Glutamatergic neuron (in vitro differentiated cells): Measurements from ENCODE around the gene GNAQ. TPM values are rescaled to one million over a fixed set of nuclear protein-coding genes. Genes with fewer than 3 reads are reported as not detected.

Experiments used
- DNase-seq: peaks from one replicate; pipeline ENCODE4 v3.0.0; 2022
- H3K27ac Mint-ChIP-seq: one replicate; pipeline ENCODE4 v1.8.0; 2020; ENCODE audit warnings: mild to moderate bottlenecking, mixed read lengths, inconsistent platforms; ENCODE audit not compliant: unreplicated experiment
- H3K27me3 Mint-ChIP-seq: one replicate; pipeline ENCODE4 v1.8.0; 2020; ENCODE audit warnings: mild to moderate bottlenecking, moderate library complexity, mixed read lengths, inconsistent platforms; ENCODE audit not compliant: unreplicated experiment
- H3K36me3 Mint-ChIP-seq: one replicate; pipeline ENCODE4 v1.8.0; 2020; ENCODE audit warnings: mild to moderate bottlenecking, mixed read lengths, inconsistent platforms; ENCODE audit not compliant: unreplicated experiment
- H3K4me1 Mint-ChIP-seq: one replicate; pipeline ENCODE4 v1.8.0; 2020; ENCODE audit warnings: mild to moderate bottlenecking, low read depth, mixed read lengths, inconsistent platforms; ENCODE audit not compliant: unreplicated experiment
- H3K4me3 Mint-ChIP-seq: one replicate; pipeline ENCODE4 v1.8.0; 2020; ENCODE audit warnings: mild to moderate bottlenecking, mixed read lengths, inconsistent platforms; ENCODE audit not compliant: unreplicated experiment
- H3K9me3 Mint-ChIP-seq: one replicate; pipeline ENCODE4 v1.8.0; 2020; ENCODE audit warnings: mild to moderate bottlenecking, moderate library complexity, mixed read lengths, inconsistent platforms; ENCODE audit not compliant: unreplicated experiment
- total RNA-seq: library from RNA; stranded (reverse); fragmentation: NEBNext Ultra II Directional; extraction: Animal tissue kit (Norgen Biotek cat#: 25700); gene quantifications from one replicate; pipeline ENCODE4 v1.2.1, GENCODE V29; 2021; ENCODE audit not compliant: unreplicated experiment
- TF ChIP-seq, protein P1 (sequence below): fragments of 200-600 bp; sonication (generic); IDR thresholded peaks from one replicate; pipeline ENCODE4 v1.5.0; 2021; ENCODE audit not compliant: partially characterized antibody, unreplicated experiment

GNAQ gene
- total RNA-seq, 1 donor from 2014 or later, result 72.8 TPM

DNA sequence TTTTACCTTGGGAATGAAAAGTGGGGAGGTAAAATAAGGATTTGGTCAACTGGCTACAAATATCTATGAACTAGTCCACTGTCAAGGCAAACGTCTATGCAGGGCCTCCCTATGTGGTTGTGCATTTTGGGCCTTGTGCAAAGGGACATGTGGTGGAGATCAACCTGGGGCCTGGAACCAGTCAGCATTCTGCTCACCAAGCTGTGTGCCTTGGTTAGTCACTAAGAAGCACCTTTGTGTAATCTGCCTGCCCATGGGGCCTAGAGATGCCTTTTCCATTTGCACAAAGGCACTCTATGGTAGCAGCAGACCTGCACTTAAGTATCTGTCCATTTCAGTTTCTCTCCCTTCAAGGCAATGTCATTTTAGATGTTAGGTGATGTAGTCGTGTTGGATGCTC is 184.0 kb downstream of the GNAQ start:
- H3K27ac Mint-ChIP-seq, result no peak overlapping the region
- no peaks in the 10 kb centered on the region for H3K36me3 Mint-ChIP-seq
- no peak for DNase-seq
- no peaks in the 10 kb centered on the region for H3K27me3 Mint-ChIP-seq
- H3K4me1 Mint-ChIP-seq, result peaks cover 26% of the 10 kb centered on the region
- H3K4me3 Mint-ChIP-seq, result no peak overlapping the region
- TF ChIP-seq, protein P1, sequence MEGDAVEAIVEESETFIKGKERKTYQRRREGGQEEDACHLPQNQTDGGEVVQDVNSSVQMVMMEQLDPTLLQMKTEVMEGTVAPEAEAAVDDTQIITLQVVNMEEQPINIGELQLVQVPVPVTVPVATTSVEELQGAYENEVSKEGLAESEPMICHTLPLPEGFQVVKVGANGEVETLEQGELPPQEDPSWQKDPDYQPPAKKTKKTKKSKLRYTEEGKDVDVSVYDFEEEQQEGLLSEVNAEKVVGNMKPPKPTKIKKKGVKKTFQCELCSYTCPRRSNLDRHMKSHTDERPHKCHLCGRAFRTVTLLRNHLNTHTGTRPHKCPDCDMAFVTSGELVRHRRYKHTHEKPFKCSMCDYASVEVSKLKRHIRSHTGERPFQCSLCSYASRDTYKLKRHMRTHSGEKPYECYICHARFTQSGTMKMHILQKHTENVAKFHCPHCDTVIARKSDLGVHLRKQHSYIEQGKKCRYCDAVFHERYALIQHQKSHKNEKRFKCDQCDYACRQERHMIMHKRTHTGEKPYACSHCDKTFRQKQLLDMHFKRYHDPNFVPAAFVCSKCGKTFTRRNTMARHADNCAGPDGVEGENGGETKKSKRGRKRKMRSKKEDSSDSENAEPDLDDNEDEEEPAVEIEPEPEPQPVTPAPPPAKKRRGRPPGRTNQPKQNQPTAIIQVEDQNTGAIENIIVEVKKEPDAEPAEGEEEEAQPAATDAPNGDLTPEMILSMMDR, result no peak
- H3K9me3 Mint-ChIP-seq, result peaks cover 5% of the 10 kb centered on the region

DNA sequence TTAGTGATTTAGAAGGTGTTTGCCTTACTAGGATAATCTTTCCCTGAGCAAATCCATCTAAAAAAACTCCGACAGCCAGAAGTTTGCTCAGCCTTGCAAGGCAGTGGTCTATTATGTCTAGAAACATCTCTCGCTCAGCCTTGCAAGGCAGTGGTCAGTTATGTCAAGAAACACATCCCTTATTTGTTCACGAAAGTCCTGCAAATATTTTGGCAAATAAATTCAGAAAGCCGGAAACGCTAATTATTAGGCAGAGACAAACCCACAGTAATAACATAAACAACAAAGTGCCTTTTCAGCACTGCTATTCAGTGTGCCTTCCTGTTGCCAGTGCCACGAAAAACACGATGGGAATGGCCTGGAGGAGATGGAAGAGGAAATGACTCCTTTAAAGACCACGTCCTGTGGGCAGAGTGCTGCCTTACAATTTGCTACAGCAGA is 184.5 kb downstream of the GNAQ start:
- no peaks in the 10 kb centered on the region for H3K36me3 Mint-ChIP-seq
- H3K9me3 Mint-ChIP-seq, result peaks cover 5% of the 10 kb centered on the region
- H3K4me3 Mint-ChIP-seq, result no peak overlapping the region
- peaks cover 27% of the 10 kb centered on the region for H3K4me1 Mint-ChIP-seq
- H3K27ac Mint-ChIP-seq, result no peak overlapping the region
- no peak for DNase-seq
- H3K27me3 Mint-ChIP-seq, result no peaks in the 10 kb centered on the region
- TF ChIP-seq, protein P1, result no peak

- no peaks in the 10 kb centered on the region for H3K27me3 Mint-ChIP-seq
- H3K4me1 Mint-ChIP-seq, result peaks cover 27% of the 10 kb centered on the region
- TF ChIP-seq, protein P1, result no peak
- H3K27ac Mint-ChIP-seq, result no peak overlapping the region
- no peak overlapping the region for H3K4me3 Mint-ChIP-seq
- DNase-seq, result no peak
- H3K9me3 Mint-ChIP-seq, result peaks cover 5% of the 10 kb centered on the region
- no peaks in the 10 kb centered on the region for H3K36me3 Mint-ChIP-seq
Observed at GRCh38 chr9:77844415-77844814, 187.2 kb downstream of the GNAQ start.

DNA sequence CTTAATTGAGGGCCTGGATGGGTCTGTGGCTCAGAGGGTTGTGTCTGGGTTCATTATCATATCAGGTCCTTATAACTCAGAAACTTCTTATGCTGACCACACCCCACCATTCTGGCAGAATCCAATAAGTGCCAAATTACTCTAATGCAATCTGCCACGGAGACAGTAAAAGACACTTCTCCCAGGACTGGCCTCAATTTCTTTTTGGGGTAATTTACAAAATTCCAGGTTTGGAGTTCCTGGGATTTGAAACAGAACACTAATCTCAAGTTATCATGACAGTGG is 187.8 kb downstream of the GNAQ start:
- Mint-ChIP-seq H3K4me1 (peaks cover 28% of the 10 kb centered on the region), H3K27ac (no peak overlapping the region), H3K9me3 (peaks cover 5% of the 10 kb centered on the region), H3K36me3 (no peaks in the 10 kb centered on the region), H3K27me3 (no peaks in the 10 kb centered on the region), H3K4me3 (no peak overlapping the region)
- DNase-seq, result no peak
- TF ChIP-seq, protein P1, result no peak

DNA sequence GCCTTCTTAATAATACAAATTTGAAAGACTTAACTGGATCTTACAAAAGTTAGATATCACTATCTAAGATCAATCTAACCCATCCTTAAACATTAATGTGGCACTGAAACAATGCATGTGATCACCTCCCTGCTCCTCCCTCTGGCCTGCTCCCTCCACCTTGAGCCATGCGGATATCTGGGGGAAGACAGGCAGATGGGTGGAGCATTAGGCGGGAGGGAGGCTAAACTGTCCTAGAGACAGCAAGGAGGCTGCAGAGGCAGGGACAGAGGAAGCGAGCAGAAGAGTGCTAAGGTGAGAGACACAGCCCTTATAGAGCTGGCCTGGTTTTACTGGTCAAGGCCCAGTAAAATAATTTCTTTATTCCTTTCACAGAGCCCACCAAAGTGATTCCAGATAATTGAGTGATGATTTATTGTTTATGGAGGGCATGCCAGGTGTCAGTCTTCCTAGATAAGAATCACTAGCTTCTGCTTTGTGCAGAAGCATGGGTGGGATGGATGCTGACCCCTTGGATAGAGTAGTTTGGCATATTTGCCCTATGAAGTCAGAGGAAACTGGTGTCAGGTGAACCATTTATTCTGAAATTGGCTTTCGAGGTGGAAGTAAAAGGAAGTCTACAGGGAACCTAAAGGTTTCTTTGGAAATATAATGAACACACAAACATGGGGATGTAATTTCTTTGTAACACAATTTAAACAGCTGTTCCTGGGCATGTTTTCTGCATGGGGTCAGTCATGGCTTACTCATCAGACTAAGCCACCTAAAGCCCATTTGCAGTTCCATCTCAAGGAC is 188.3 kb downstream of the GNAQ start:
- H3K9me3 Mint-ChIP-seq, result peaks cover 5% of the 10 kb centered on the region
- no peak for DNase-seq
- H3K4me3 Mint-ChIP-seq, result no peak overlapping the region
- H3K36me3 Mint-ChIP-seq, result no peaks in the 10 kb centered on the region
- TF ChIP-seq, protein P1, result no peak
- H3K27me3 Mint-ChIP-seq, result no peaks in the 10 kb centered on the region
- no peak overlapping the region for H3K27ac Mint-ChIP-seq
- peaks cover 27% of the 10 kb centered on the region for H3K4me1 Mint-ChIP-seq
